ENCODE results near the gene KIF5C.

DNA sequence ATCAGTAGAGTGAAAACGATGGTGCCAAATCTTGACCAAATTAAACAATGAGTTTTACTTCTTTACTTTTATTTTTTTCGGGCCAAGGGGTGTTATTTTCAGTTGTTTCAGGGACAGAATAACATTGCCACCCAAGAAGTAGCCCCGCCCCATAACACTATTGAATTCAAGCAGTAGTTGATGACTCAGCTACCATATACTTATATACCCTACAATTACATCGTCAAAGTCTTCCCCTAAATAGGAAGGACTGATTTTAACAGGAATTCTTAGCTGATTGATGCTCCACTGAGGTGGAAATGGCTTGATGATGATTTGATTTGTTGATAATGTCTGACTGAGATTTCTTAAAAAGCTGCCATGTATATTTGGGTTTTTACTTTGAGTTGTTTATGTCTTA lies 188.2 kb downstream of the KIF5C start:
- TF ChIP-seq, protein P1, sequence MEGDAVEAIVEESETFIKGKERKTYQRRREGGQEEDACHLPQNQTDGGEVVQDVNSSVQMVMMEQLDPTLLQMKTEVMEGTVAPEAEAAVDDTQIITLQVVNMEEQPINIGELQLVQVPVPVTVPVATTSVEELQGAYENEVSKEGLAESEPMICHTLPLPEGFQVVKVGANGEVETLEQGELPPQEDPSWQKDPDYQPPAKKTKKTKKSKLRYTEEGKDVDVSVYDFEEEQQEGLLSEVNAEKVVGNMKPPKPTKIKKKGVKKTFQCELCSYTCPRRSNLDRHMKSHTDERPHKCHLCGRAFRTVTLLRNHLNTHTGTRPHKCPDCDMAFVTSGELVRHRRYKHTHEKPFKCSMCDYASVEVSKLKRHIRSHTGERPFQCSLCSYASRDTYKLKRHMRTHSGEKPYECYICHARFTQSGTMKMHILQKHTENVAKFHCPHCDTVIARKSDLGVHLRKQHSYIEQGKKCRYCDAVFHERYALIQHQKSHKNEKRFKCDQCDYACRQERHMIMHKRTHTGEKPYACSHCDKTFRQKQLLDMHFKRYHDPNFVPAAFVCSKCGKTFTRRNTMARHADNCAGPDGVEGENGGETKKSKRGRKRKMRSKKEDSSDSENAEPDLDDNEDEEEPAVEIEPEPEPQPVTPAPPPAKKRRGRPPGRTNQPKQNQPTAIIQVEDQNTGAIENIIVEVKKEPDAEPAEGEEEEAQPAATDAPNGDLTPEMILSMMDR (IDR thresholded peaks at IDR 0.05), result no peak
- TF ChIP-seq POLR2A (IDR thresholded peaks at IDR 0.05), result no peak
